LNCaP clone FGC (cell line): Measurements from ENCODE around the gene KPTN.

Experiments used
- DNase-seq: peaks from one replicate; pipeline ENCODE4 v3.0.0-alpha.2; 2011; ENCODE audit warnings: low read depth
- H3K4me3 ChIP-seq: 2 replicates; pipeline ENCODE4 v1.5.1; 2011; ENCODE audit warnings: mild to moderate bottlenecking, low read depth, low read length, control low read depth
- TF ChIP-seq, protein P1 (sequence below): IDR thresholded peaks from 2 replicates; pipeline ENCODE4 v1.5.1; 2012; ENCODE audit warnings: mild to moderate bottlenecking; ENCODE audit not compliant: control insufficient read depth, insufficient read depth; ENCODE audit errors: extremely low read depth

The KPTN gene

DNA sequence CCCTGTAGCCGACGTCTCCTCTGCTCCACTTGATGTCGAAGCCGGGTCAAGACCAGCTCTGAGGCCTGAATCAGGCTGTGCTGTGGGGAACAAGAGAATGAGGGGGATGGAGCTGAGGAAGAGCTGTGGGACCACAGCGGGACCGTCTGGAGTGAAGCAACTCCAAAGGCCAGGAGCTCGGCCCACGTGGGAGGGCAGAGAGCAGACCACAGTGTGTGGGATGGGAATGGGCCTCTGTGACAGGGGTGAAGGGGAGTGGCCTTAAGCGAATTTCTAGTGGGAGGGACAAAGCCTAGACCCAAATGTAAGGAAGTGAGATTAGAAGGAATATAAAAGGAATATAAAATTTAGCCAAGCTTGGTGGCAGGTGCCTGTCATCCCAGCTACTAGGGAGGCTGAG, 8.6 kb downstream of the KPTN start:
- H3K4me3 ChIP-seq: no peak overlapping the region
- no peak for DNase-seq
- TF ChIP-seq, protein P1, sequence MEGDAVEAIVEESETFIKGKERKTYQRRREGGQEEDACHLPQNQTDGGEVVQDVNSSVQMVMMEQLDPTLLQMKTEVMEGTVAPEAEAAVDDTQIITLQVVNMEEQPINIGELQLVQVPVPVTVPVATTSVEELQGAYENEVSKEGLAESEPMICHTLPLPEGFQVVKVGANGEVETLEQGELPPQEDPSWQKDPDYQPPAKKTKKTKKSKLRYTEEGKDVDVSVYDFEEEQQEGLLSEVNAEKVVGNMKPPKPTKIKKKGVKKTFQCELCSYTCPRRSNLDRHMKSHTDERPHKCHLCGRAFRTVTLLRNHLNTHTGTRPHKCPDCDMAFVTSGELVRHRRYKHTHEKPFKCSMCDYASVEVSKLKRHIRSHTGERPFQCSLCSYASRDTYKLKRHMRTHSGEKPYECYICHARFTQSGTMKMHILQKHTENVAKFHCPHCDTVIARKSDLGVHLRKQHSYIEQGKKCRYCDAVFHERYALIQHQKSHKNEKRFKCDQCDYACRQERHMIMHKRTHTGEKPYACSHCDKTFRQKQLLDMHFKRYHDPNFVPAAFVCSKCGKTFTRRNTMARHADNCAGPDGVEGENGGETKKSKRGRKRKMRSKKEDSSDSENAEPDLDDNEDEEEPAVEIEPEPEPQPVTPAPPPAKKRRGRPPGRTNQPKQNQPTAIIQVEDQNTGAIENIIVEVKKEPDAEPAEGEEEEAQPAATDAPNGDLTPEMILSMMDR: no peak

DNA sequence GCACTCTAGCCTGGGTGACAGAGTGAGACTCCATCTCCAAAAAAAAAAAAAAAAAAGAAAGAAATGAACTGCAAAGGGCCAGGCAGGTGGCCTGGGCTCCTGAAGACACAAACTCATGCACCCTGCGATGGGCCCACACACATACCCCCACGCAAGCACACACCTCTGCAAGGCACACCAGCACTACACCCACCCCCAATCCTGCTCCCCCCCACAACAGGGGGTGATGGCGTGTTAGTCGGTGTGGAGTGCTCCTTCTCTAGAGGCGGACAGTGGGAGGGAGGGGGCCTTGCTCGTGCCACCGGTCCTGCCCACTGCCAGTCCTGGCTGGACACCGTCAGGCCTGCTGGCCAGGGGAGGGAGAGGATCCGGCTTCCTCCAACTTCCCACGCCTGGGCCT, 10.7 kb downstream of the KPTN start:
- TF ChIP-seq, protein P1: no peak
- H3K4me3 ChIP-seq: no peak overlapping the region
- DNase-seq: no peak

DNA sequence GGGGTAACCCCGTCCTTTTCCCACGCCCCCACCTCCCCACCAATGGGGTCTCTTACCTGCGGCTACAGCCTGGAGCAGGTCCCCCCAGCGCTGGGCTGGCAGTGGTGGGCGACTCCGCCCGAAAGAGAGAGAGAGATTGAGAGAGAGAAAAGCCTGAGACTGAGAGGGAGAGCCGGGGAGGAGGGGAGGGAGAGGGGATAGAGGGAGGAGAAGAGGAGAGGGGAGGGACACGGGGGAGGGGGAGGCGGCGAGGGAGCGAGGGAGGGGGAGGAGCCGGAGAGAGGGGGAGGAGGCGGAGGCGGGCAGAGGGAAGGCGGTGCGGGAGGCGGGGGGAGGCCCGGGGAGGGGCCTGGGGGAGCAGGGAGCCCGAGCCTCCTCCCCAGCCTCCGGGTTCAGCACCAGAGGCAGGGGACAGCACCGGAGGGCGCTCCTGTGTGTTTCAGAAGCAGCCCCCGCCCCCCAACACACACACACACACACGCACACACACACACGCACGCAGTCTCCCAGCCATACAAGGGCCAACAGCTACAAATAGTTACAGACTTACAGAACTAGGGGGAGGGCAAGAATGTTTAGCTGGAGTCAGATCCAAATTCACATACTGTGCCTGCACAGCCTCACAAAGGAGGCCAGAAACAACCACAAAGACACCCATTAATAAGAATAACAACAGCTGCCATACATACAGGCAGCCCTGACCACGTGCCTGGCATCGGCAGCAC, 12.1 kb downstream of the KPTN start, which contains the start of gene SLC8A2:
TSS of gene SLC8A2 (minus strand) at position 161 of the 725 bp plus-strand sequence. CDS start 5,490 bp downstream, outside the sequence.
- H3K4me3 ChIP-seq: no peak within 1 kb of the TSS
- TF ChIP-seq, protein P1: no peak
- DNase-seq: peak; percentile 1

DNA sequence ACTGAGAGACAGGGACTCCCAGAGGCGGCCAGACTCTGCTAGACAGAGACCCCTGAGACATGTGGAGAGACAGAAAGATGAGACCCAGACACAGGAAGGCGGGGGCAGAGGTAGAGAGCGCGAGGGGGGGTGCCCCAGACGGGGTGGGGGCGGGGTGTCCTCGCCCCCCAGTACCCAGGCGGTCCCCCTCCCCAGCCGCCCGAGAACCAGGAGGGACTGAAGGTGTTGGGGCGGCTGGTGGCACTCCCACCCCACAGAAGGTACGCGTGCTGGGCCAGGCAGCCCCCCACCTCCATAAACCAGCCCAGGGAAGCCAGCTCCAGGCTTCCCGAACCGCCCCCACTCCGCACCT, 12.7 kb downstream of the KPTN start:
- no peak overlapping the region for H3K4me3 ChIP-seq
- DNase-seq: no peak
- TF ChIP-seq, protein P1: no peak

DNA sequence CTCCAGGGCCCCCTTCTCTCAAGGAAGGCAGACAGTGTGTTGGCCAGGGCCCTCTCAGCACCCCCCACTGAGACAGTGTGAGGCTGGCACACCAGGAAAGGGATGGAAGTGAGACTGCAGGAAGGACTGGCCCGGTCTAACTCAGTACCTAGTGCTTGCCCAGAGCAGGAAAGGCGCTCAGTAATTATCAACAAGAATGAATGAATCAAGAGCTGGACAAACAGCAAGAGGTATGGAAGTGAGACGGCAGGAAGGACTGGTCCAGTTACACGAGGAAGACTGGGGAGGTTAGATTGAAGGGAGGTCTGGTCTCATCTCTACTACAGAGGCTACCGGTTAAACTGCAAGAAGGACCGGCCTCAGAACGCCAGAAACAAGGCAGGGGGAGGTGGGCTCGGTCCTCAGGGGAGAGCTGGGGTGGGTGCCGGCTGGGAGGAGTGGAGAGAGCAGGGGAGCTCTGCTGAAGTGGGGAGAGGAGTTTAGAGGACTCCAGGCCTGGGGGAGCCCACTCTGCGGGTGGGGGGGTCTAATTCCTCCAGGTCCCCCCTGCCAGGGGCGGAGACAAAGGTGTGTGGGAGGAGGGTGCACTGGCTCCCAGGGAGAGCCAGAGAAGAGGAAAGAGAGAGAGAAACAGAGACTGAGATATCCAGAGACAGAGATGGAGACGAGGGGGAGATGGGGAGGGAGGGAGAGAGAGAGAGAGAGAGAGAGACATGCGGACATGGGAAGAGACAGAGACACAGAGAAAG, 13.4 kb downstream of the KPTN start:
- TF ChIP-seq, protein P1: no peak
- DNase-seq: no peak
- H3K4me3 ChIP-seq: no peak overlapping the region

DNA sequence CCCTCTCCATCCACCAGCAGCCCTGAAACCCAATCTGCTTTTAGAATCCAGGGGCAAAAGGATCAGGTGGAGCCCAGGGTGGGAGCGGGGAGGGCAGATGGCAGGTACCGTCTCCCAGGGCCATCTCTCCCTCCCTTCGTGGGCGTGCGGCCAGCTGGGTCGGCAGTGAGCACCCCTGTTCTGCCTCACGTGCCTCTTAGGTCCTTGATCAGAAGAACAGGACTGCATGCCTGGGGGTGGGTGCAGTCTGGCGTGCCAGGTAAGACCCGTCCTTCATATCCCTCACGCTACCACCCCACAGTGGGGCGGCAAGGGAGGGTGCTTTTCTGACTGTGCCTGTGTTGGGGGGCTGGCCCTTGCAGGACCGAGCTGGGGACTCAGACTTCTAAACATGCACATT, 14.3 kb downstream of the KPTN start:
- DNase-seq: no peak
- H3K4me3 ChIP-seq: no peak overlapping the region

More for the DNA sequence above, 14.3 kb downstream of the KPTN start:
- TF ChIP-seq, protein P1: no peak
